HG03159 (cell line): ENCODE results near the gene ALAS1.

Experiments
- ATAC-seq: cut with Tn5 transposase; IDR thresholded peaks from one replicate; pipeline ENCODE4 v1.9.1; 2021; ENCODE audit warnings: mild to moderate bottlenecking, moderate library complexity; ENCODE audit not compliant: unreplicated experiment

Gene ALAS1

DNA sequence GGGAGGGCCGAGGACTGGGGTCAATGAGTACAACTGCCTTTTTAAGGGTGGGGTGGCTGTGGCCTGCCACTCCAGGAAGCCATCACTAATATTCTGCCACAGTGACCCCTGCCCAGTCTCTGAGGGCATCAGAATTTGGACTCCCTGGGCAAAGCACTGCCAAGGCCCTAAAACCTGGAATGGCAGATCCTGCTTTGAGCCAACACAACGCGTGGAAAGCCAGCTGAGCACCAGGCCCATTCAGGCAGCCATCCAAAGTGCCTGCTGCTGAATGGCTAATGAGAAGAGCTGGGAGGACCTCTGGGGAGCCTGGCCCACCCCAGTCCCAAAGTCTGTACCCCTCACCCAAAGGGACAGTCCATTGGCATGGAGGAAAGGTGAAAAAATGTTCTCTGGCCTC is 36.0 kb downstream of the ALAS1 start:
- no peak for ATAC-seq

DNA sequence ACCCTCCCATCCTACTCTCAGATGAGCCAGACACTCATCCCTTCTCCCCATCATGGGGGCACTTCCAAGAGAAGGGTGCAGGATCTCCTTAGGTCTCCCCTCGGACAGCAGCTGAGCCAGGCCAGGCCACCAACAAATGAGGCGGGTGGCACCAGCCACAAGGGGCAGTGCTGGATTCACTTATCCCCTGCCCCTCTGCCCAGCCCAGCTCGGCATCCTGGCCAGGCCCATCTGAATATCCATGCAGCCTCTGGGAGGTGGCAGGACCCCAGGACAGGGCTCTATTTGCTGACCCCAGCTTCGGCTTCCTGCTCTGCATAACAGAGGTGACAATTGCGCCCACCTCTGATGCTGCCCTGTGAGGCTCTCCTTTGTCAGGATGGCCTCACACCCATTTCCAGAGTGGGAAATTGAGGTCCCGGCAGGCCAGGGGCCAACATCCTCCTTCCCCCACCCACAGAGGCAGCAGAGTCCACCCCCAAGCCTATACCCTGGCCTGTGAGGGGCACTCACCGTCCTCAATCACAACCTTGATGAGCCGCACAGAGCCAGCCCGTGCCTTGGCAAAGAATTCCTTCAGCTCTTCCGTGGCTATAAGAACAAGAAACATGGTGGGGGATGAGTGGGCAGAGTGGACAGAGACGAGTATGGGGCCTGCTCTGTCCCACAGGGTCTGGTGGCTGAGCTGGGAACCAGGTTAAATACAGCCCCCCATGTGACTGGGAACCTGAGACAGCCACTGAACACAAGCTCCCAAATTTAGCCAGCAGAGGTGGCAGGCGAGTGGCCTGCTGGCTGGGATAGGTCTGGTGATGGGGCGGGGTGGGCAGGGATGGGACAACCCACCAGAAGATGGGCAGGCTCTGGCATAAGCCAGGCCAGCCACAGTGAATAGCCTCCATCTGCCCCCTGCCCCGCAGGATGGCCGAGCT is 36.8 kb downstream of the ALAS1 start:
- no peak for ATAC-seq

- no peak for ATAC-seq
Measured at GRCh38 chr3:52236424-52236886, 38.5 kb downstream of the ALAS1 start.

- no peak for ATAC-seq
Measured at GRCh38 chr3:52237006-52237656, 39.2 kb downstream of the ALAS1 start.

DNA sequence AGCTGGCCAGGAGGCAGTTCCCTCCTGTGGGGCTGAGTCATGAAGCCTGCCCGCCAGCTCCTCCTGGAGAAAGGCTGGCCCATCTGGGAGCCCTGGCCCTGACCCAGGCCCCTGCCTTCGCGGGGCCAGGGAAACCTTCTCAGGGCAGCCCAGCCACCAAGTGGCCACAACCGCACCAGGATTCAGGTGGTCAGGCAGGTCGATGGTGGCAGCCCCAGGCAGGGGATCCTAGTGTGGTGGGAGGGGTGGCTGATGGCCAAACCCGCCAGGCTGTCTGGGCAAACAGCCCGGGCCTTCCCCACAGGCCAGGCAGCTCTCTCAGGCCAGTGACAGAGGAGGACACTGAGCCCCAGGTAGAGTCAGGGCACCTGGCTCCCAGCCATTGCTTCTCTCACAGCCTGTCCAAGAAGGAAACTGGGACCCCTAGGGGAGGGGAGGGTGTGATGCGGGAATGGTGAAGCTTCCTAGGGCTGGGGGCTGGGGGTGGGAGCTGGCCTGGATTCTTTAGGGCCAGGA is 39.8 kb downstream of the ALAS1 start:
- ATAC-seq: no peak

DNA sequence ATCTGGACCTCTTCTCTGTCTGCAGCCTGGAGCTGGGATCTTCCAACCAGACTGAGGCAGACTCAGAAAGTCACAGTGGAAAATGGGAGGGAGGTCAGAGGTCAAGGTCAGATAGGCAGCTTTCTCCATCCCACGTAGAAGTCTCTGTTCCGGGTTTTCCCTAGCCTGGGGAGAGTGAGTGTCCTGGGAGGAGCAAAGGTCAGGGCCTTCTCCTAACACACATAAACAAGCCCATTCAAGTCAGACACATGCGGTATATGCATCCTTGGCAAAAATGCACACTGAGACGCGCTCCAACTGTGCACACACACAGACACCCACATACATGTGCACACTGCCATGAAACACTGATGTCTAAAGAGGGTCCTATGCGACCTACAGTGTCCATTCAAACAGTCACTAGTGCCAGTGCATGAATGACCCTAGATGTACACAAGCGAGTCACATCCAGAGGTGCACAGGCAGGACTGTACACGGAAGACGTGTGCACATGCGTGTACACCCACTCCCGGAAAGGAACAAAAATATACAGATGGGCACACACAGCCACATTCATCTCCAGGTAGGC is 40.3 kb downstream of the ALAS1 start:
- no peak for ATAC-seq

GRCh38 chr3:52238761-52239701 is 41.1 kb downstream of the ALAS1 start, which contains the start of gene TWF2:
Gene TWF2, minus strand, starts transcription at chr3:52239158. Its CDS starts 142 bp downstream, at chr3:52239016.
- peak; percentile 79 for ATAC-seq

DNA sequence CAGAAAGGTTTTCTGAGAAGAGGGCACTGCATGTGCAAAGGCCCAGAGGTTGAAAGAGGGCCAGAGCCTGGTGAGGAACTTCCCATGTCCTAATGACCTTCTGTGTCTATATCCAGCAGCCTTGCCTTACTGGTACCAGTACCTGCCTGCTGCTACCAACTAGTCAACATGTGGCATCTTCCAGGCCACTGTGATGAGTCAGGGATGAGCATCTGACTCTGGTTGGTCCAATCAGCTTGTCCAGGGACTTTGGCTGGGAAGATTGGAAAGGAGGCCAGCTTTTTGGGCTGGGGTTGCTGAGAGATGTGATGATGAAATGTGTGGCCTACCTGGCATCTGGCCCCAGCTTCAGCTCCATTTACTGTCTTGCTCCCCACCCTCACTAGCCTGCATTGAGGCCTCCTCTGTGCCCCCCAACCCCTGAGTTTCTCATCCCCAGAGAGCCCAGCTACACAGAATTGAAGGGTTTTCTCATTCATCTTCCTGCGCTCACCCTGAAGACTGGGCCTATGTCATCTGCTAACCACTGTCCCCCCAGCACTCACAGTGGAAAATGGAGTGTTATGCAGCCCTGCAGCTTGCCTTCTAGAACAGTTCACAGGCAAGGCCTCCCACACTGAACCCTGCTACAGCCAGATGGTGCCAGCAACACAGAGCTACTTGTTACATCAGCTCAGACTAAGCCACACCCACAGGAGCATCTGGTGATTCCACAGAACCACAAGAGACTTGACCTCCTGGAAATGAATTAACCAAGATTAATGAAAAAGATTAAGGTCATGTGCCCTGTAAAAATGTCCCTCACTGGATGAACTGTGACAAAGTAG is 42.3 kb downstream of the ALAS1 start:
- ATAC-seq: no peak

GRCh38 chr3:52240886-52241370 is 43.0 kb downstream of the ALAS1 start:
- ATAC-seq: no peak

GRCh38 chr3:52242039-52242438 is 44.1 kb downstream of the ALAS1 start:
- ATAC-seq: no peak

DNA sequence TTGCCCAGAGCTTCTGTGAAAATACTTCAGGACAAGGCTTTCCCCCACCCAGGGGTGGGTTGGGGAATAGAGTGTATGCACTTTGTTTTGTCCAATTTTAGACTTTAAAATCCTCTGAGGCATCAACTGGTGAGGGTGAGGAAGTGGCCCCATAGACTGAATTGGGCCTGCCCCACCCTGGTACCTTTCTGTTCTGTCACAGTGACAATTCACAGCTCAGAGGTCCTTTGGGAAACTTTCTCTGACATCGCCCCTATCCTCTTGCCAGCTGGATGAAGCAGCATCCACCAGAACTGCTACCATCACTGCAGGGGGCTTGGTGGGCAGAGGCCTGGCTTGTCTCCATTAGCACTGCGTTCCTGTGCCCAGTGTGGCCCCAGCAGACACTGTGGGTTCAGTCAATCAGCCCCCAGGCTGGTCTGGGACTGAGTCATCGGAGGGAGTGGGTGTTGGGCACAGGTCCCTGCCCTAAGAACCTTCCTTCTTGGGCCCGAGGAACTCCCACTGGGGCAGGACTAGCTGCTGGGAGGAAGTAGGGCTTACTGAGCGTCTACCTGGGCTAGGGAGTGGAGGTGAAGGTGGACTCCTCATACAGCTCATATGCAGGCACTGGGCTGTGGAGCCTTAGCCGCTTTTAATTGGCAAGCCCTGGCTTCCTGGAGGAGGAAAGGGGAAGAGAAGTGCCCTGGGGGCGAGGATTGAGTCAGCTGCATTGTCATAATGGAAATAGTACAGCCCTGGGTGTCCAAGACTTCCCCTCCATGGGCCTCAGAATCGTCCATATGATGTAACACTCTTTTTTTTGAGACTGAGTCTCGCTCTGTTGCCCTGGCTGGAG is 46.0 kb downstream of the ALAS1 start:
- peak; percentile 43 for ATAC-seq

DNA sequence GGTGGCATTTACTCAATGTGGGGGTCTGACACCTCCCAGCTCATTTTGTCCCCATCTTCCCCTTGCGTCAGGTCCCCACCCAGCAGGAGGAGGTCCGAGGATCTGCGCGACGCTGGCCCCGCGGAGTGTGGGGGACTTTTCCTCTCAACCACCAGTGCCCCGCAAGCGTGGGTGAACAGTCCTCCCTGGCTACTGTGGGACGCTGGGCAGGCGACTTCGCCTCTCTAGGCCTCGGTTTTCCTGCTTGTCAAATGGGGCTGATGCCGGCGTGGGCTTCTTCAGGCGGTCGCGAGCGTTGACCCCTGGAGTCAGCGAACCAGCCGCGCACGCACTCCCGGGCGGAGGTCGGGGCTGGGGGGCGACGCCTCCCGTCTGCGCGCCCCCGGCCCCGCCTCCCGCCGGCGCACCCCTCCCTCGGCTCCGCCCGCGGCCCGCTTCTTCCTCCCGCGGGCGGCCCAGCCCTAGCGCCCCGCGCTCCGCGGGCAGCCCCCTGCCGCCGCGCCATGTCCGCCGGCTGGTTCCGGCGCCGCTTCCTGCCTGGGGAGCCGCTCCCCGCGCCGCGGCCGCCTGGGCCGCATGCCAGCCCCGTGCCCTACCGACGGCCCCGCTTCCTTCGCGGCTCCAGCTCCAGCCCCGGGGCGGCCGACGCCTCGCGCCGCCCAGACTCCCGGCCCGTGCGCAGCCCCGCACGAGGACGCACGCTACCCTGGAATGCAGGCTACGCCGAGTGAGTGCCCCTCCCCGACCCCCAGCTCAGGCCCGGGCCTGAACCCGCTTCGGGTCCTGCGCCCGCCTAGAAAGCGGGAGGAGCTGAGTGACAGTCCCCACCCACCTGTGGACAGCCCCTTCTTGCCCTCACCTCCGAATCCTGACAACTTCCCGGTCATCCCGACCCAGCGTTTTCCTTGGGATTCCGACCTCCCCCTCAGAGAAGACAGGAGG is 47.6 kb downstream of the ALAS1 start, which contains the start of gene PPM1M:
TSS of gene PPM1M (plus strand) at position 438 of the 942 bp plus-strand sequence. CDS start at position 504, 66 bp downstream.
- no peak for ATAC-seq

DNA sequence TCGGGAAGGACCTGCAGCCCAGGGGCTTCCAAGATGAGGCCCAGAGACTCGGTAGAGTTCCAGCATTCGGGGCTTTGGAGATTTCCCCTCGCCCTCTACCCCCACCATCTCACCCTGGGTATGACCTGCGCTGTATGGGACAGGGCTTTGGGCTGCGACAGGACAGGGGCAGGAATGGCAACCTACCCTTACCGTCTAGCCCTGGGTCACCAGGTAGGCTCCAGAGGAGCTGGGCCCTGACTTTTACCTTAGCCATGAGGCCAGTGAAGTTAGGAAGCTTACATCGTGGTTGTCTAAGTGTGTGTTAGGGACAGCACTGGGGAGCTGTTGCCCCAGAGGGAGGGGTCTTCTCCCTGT is 48.3 kb downstream of the ALAS1 start:
- ATAC-seq: no peak

DNA sequence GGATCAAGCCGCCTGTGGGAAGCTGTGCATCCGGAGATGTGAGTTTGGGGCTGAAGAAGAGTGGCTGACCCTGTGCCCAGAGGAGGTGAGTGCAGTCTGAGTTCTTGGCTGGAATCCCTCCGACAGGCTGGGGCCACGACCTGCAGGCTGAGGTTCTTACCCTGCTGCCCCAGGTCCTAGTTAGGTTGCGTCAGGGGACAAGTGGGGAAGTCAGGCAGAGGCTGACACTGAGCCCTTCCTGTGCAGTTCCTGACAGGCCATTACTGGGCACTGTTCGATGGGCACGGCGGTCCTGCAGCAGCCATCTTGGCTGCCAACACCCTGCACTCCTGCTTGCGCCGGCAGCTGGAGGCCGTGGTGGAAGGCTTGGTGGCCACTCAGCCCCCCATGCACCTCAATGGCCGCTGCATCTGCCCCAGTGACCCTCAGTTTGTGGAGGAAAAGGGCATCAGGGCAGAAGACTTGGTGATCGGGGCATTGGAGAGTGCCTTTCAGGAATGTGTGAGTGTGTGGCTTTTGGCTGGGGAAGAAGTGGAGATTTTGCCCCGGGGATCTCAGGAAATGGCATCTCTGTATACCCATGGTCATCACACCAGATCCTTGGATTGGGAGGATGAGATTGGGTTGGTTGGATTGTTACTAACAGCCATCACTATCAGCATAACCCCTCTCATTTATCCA is 48.9 kb downstream of the ALAS1 start:
- ATAC-seq: no peak

DNA sequence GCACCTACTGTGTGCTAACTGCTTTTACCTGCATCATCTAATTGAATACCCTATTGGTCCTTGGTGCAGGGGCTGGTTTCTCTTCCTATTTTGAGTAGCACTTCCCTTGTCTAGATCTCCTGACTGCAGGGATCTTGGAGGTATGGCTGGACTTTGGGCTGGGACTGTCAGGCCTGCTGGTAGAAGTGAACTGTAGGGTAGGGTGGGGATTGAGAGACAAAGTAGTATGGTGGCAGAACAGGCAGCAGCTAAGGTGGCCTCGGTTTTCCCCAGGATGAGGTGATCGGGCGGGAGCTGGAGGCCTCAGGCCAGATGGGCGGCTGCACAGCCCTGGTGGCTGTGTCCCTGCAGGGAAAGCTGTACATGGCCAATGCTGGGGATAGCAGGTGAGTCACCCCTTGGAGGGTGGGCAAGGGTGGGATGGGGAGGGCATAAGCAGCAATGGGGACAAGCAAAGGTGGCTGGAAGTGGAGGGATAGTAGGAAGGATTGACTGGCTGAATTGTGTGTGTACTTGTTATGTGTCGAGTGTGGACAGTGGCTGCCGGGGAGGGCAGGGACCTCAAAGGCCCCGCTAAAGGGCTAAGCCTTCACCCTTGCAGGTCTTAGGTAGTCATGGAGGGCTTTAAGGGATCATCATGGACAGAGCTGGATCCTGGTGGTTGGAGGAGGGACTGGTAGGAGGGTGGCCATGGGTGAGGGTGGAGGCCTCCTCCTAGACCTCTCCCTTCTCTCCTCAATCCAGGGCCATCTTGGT is 49.6 kb downstream of the ALAS1 start:
- no peak for ATAC-seq

GRCh38 chr3:52248165-52248541 is 50.2 kb downstream of the ALAS1 start:
- ATAC-seq: no peak
